T-helper 17 cell (primary cell): ENCODE results near the gene FAM200C. TPM values are rescaled to one million over a fixed set of nuclear protein-coding genes. Genes with fewer than 3 reads are reported as not detected.
"Not testable (repeated sequence)": the region's sequence is repeated elsewhere in the genome, so short reads cannot be mapped to it uniquely, and the experiment has no call there.

Source experiments
- ATAC-seq: fragments of 150-1000 bp; cut with Tn5 transposase; 2 replicates; pipeline ENCODE4 v1.10.0; 2021; ENCODE audit warnings: mild to moderate bottlenecking, moderate library complexity
- DNase-seq, 3 donors: peaks; one replicate each; pipeline versions ENCODE4 v3.0.0 to v3.0.0-alpha.2; 2020 to 2021
- H3K9me3 ChIP-seq: one replicate; pipeline ENCODE4 v1.7.0; 2013; ENCODE audit warnings: low read length, mild to moderate bottlenecking; ENCODE audit not compliant: control insufficient read depth, poor library complexity, severe bottlenecking
- H3K27ac Mint-ChIP-seq: one replicate; pipeline ENCODE4 v1.8.0; 2022; ENCODE audit warnings: mild to moderate bottlenecking, moderate library complexity, mixed read lengths
- H3K27me3 Mint-ChIP-seq: one replicate; pipeline ENCODE4 v1.8.0; 2022; ENCODE audit warnings: mixed read lengths
- H3K36me3 Mint-ChIP-seq: one replicate; pipeline ENCODE4 v1.8.0; 2022; ENCODE audit warnings: low read depth, mixed read lengths
- H3K4me1 Mint-ChIP-seq: one replicate; pipeline ENCODE4 v1.8.0; 2022; ENCODE audit warnings: mild to moderate bottlenecking, mixed read lengths
- H3K4me3 Mint-ChIP-seq: one replicate; pipeline ENCODE4 v1.8.0; 2022; ENCODE audit warnings: mild to moderate bottlenecking, moderate library complexity, mixed read lengths
- total RNA-seq, 4 donors: library from RNA in 2 of 4; stranded (reverse) in 2 of 4; gene quantifications; one replicate each; pipeline ENCODE4 v1.2.3 and lab custom pipeline; 2022 to 2026

FAM200C gene
- total RNA-seq (not detected), total RNA-seq (lab: John Stamatoyannopoulos, UW) (0.23 to 2.2 reads per million in 2 donors)

DNA sequence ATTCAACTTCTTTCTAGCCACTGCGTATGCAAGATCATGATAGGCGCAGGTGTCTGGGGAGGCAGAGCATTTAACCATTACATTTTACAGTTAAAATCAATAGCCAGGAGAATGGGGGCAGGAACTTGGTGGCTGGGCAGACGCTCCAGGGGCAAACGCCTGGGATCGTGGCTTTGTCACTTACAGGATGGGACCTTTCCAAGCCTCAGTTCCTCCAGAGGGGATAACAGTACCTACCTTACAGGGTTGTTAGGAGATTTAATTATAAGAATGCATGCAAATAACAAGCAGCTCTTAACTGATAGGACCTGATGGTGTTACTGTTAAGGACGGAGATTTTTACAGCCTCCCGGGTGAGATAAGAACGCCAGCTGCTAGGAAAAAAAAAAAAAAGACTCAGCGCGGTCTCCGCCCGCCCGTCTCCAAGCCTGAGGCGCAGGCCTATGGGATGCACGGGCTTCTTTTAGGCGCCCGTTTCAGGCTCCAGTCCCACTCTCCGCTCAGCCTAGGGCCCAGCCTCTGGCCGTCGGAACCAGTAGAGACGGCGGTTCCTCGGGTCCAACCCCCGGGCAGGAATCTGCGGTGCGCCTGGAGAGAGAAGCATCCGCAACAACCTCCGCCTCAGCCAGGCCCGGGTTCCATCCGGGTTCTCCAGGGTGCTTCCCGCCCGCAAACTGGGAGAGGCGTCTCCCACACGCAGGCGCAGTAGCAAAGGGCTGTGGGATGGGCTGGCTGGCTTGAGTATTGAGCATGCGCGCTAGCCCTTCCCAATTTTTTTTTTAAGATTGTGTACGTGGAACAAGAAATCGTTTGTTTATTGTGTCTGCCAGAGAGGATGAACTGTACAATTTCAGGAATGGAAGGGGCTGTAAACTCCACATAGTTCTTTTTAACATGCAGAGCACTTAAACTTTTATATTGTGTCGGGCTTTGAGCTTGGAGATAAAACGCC lies at the start of gene FAM200C:
Gene FAM200C (minus strand): TSS at position 653 of the 952 bp plus-strand sequence. CDS start 4,564 bp downstream, outside the sequence.
- Mint-ChIP-seq H3K4me3 (peak within 1 kb of the TSS; percentile 87), H3K4me1 (peaks cover 8% of the 10 kb centered on the region), H3K27me3 (no peaks in the 10 kb centered on the region), H3K36me3 (peaks cover 10% of the 10 kb centered on the region), H3K27ac (peak within 1 kb of the TSS; percentile 92)
- peak; percentile 23 to 55 (median 50) for DNase-seq
- ATAC-seq, result peak; percentile 78
- no peaks in the 10 kb centered on the region for H3K9me3 ChIP-seq

DNA sequence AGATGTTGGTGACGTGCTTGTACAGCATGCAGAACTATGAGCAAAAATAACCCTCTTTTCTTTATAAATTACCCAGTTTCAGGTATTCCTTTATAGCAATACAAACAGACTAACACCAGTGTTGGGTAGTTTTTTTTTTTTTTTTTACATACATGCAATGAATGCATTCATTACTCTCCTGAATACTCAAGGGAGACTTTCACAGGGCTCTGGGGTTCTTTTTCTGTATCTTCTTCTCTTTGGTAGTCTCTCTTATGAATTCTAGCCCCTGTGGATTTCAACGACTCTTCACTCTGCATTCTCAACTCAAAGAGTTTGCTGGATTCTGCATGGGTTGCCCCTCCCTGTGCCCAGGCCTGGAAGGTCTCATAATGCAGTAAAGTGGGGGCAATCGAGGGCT lies 49.6 kb upstream of the FAM200C start:
- ATAC-seq (no peak), DNase-seq (no peak)
- H3K27ac Mint-ChIP-seq, result no peak overlapping the region
- no peak overlapping the region for H3K4me3 Mint-ChIP-seq
- no peaks in the 10 kb centered on the region for H3K9me3 ChIP-seq
- peaks cover 3% of the 10 kb centered on the region for H3K36me3 Mint-ChIP-seq
- no peaks in the 10 kb centered on the region for H3K4me1 Mint-ChIP-seq
- no peaks in the 10 kb centered on the region for H3K27me3 Mint-ChIP-seq

DNA sequence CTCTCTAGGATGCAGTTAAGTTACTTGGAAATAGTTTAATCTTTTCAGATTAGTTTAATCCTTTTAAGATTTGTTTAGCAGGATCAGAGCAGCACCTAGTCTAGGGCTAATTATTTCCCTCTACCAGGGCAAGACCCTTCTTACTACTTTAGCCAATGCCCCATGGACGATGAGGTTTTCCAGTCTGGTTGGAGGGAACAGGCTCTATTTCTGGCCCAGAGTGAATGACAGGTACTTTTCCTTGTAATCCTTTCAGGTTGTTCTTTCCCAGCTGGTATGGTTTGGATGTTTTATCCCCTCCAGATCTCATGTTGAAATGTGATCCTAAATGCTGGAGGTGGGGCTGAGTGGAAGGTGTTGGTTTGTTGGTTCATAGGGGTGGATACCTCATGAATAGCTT lies 49.0 kb upstream of the FAM200C start:
- H3K9me3 ChIP-seq, result no peaks in the 10 kb centered on the region
- DNase-seq, result no peak
- H3K27me3 Mint-ChIP-seq, result no peaks in the 10 kb centered on the region
- peaks cover 2% of the 10 kb centered on the region for H3K36me3 Mint-ChIP-seq
- no peak for ATAC-seq
- H3K4me3 Mint-ChIP-seq, result no peak overlapping the region
- H3K27ac Mint-ChIP-seq, result no peak overlapping the region
- no peaks in the 10 kb centered on the region for H3K4me1 Mint-ChIP-seq

DNA sequence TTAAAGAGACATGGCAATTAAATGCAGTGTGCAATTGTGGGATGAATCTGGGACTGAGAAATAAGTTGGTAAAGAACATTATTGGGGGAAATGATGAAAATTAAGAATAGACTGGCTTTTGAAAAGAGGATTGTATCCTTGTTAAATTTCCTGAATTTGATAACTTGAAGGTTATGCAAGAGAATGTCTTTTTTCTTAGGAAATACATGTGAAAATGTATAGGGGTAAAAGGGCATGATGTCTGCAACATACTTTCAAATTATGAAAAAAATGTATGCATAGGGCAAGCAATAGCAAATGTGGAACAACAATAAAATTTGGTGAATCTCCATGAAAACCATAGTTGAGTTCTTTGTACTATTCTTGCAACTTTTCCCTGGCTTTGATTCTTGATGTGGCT lies 45.9 kb upstream of the FAM200C start:
- Mint-ChIP-seq H3K4me1 (no peaks in the 10 kb centered on the region), H3K4me3 (no peak overlapping the region)
- DNase-seq, result no peak

DNA sequence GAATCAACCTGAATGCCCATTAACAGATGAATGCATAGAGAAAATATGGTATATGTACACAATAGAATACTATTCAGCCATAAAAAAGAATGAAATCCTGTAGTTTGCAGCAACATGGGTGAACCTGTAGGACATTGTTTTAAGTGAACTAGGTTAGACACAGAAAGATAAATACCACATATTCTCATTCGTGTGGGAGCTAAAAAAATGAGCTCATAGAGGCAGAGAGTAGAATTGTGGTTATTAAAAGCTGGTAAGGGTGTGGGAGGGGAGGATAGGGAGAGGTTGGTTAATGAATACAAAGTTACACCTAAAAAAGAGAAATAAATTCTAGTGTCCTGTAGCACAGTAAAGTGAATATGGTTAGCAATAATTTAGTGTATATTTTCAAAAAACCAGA lies 45.3 kb upstream of the FAM200C start:
- Mint-ChIP-seq H3K4me1 (no peaks in the 10 kb centered on the region), H3K27ac (no peak overlapping the region), H3K36me3 (no peaks in the 10 kb centered on the region), H3K4me3 (no peak overlapping the region), H3K27me3 (no peaks in the 10 kb centered on the region)
- DNase-seq (no peak), ATAC-seq (no peak)
- H3K9me3 ChIP-seq, result no peaks in the 10 kb centered on the region

More for the DNA sequence above, 45.9 kb upstream of the FAM200C start:
- no peaks in the 10 kb centered on the region for H3K36me3 Mint-ChIP-seq
- ATAC-seq, result no peak
- no peaks in the 10 kb centered on the region for H3K9me3 ChIP-seq
- H3K27ac Mint-ChIP-seq, result no peak overlapping the region
- H3K27me3 Mint-ChIP-seq, result no peaks in the 10 kb centered on the region

DNA sequence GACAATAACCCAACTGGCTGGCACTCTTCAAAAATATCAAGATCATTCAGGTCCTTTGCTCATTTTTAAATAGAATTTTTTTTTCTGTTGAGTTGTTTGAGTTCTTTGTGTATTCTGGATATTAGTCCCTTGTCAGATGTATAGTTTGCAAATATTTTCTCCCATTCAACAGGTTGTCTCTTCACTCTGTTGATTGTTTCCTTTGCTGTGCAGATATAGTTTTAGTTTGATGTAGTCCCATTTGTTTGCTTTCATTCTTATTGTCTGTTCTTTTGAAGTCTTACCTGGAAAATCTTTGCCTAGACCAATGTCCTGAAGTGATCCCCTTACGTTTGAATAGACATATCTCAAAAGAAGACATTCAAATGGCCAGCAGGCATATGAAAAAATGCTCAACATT lies 44.6 kb upstream of the FAM200C start:
- DNase-seq (no peak), ATAC-seq (no peak)
- no peaks in the 10 kb centered on the region for H3K9me3 ChIP-seq
- Mint-ChIP-seq H3K27ac (no peak overlapping the region), H3K4me1 (no peaks in the 10 kb centered on the region), H3K36me3 (no peaks in the 10 kb centered on the region), H3K27me3 (no peaks in the 10 kb centered on the region), H3K4me3 (no peak overlapping the region)

DNA sequence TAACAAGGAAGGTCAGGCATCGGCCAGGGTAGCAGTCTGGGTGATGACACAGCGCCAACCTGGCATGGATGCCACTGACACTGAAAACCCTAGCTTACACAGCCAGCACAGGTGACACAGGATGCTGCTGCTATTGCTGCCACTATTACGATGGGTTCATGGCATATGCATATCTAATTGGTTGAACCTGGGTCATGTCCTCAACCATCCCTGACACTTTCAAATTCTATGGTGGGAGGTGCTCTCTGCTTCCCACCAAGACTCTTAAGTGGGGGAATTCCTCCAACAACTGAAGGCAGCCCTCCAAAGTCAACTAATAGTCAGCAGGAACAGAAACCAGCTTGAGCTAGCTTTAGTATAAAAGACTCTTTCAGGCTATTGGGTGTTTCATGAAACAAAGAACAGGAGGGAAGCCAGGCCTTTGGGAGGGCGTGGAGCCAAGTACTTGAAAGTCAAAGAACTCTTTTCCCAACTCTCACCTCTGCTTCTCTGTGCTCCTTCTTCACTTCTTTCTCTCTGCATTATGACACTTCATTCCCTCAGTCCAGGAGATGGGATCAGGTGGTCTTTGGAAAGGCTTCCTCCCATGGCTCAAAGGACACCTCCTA lies 43.1 kb upstream of the FAM200C start:
- no peak for DNase-seq
- no peak for ATAC-seq
- no peaks in the 10 kb centered on the region for H3K9me3 ChIP-seq
- Mint-ChIP-seq H3K27ac (no peak overlapping the region), H3K27me3 (no peaks in the 10 kb centered on the region), H3K4me3 (no peak overlapping the region), H3K4me1 (peaks cover 7% of the 10 kb centered on the region), H3K36me3 (no peaks in the 10 kb centered on the region)

DNA sequence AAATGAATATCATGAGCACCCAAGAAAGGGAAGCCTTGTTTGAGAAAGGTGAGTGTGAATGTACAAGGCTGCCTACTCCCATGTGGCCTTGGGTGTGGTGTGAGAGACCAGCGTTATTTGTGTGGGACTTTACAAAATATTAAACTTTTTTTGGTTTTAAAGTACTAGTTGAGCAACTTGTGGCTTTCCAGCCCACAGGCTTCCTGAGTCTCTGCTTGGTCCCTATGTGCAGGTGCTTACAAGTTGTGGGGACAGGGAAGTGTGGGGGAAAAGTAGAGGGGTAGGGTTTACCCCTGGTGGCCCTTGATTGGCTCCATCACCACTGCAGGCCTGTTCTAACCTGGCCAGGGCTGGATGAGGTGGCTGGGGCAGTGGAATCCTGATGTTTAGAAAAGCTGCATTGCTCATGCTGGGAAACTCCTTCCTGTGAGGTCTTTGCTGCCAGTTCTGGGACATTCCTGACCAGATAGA lies 41.5 kb upstream of the FAM200C start:
- Mint-ChIP-seq H3K4me1 (peaks cover 7% of the 10 kb centered on the region), H3K4me3 (no peak overlapping the region), H3K27me3 (peaks cover 6% of the 10 kb centered on the region), H3K36me3 (no peaks in the 10 kb centered on the region), H3K27ac (no peak overlapping the region)
- DNase-seq (no peak), ATAC-seq (no peak)
- no peaks in the 10 kb centered on the region for H3K9me3 ChIP-seq

DNA sequence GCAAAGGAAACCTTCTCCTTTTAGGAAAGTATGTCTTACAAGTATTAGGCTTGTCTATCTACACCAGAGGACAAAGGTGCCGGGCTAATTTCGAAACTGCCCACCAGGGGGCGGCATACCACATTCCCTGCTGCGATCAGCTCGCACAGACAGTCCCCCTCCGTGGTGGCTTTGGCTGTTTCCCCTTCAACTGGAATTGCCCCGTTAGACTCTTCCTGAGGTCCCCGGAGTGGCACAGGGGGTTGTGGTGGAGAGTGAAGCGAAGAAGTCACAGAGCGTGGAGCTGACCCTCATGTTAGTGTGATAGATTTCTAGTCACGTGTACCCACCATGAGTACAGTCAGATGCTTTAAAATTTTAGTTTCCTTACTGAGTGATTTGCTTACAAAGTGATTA lies 39.3 kb upstream of the FAM200C start:
- Mint-ChIP-seq H3K36me3 (peaks cover 10% of the 10 kb centered on the region), H3K27ac (peak overlapping the region; percentile 89), H3K27me3 (peaks cover 22% of the 10 kb centered on the region), H3K4me1 (peaks cover 17% of the 10 kb centered on the region), H3K4me3 (peak overlapping the region; percentile 94)
- peak; percentile 86 for ATAC-seq
- DNase-seq, result peak; percentile 78 to 88 (median 79)
- no peaks in the 10 kb centered on the region for H3K9me3 ChIP-seq

DNA sequence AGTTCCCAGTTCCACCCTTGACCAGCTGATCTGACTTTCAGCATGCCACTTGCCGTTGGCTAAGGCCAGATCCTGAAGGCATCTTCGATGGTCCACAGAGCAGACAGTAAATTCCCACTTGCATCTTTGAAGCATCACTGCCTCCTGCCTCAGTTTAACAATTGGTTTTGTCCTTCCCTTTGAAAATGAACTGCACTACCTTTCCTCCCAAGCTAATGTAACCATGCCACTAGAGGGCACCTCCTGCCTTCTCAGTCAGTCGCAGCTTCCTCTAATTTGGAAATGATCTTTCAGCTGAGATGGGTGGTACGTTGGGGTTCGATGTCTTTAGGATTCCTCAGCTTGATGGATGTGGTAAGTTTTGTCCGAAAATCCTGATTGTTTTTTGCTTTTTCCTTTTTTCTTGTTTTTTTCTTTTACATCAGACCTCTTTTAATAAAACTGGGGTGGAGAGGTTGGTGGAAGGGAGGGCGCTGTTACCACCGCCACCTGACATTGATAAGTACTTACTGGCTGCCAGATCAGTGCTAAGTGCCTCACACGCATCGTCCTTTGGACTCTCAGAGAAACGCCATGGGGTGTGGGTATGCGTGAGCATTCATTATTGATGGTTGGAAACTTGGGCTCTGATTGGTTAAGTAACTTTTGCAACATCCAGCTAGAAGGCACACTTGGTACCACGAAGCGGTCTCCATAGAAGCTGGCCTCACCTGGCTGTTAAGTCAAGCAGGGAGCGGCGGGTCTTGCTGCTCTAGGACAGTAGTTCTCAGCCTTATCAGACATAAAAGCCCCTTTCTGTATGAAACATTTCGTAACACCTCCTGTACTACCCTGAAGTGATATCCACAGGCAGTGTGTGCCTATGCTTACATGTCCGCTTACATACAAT lies 38.7 kb upstream of the FAM200C start:
- peak; percentile 18 to 36 (median 32) for DNase-seq
- peak; percentile 75 for ATAC-seq
- H3K4me3 Mint-ChIP-seq, result peak overlapping the region; percentile 94
- peaks cover 26% of the 10 kb centered on the region for H3K27me3 Mint-ChIP-seq
- H3K4me1 Mint-ChIP-seq, result peaks cover 18% of the 10 kb centered on the region
- H3K36me3 Mint-ChIP-seq, result peaks cover 10% of the 10 kb centered on the region
- H3K27ac Mint-ChIP-seq, result peak overlapping the region; percentile 89
- H3K9me3 ChIP-seq, result no peaks in the 10 kb centered on the region

DNA sequence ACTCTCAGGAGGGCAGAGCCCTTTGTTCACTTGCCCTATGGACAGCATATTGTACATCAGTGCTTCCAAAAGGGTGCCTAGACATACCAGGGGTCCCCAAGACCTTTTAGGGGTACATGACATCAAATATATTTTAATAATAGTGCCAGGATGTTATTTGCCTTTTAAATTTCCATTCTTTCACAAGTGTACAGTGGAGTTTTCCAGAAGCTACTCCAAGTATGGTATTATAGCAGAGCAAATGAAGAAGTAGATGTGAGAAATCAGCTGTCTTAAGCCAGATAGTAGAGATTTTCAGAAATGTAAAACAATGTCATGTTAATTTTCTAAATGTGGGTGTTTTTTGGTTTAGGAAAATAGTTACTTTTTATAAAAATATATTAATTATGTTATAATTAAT lies 37.4 kb upstream of the FAM200C start:
- ATAC-seq, result no peak

DNA sequence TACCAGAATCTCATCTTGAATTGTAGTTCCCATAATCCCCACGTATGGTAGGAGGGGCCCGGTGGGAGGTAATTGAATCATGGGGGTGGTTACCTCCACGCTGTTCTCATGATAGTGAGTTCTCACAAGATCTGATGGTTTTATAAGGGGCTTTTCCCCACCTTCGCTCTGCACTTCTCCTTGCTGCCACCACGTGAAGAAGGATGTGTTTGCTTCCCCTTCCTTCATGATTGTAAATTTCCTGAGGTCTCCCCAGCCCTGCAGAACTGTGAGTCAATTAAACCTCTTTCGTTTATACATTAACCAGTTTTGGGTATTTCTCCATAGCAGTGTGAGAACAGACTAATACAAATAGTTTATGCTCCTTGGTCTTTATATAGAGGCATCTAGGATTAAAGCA lies 36.8 kb upstream of the FAM200C start:
- not testable (repeated sequence) for H3K27ac Mint-ChIP-seq, H3K4me3 Mint-ChIP-seq, ATAC-seq, H3K9me3 ChIP-seq, DNase-seq
- H3K36me3 Mint-ChIP-seq, result peaks cover 10% of the 10 kb centered on the region
- H3K27me3 Mint-ChIP-seq, result peaks cover 26% of the 10 kb centered on the region
- H3K4me1 Mint-ChIP-seq, result peaks cover 20% of the 10 kb centered on the region

More for the DNA sequence above, 37.4 kb upstream of the FAM200C start:
- Mint-ChIP-seq H3K4me1 (peaks cover 20% of the 10 kb centered on the region), H3K27me3 (peaks cover 26% of the 10 kb centered on the region), H3K27ac (no peak overlapping the region), H3K4me3 (no peak overlapping the region), H3K36me3 (peaks cover 10% of the 10 kb centered on the region)
- no peaks in the 10 kb centered on the region for H3K9me3 ChIP-seq
- no peak for DNase-seq
